ENCODE measurements around the gene KIF21A.
"Not testable (repeated sequence)": the region's sequence is repeated elsewhere in the genome, so short reads cannot be mapped to it uniquely, and the experiment has no call there.

KIF21A gene

GRCh38 chr12:39344926-39345325, 98.0 kb downstream of the KIF21A start:
- DNase-seq (ENCODE audit: low read depth): no peak

- no peak for DNase-seq (ENCODE audit: low read depth)
Observed at GRCh38 chr12:39343665-39344064, 99.3 kb downstream of the KIF21A start.

GRCh38 chr12:39341761-39342160, 101.2 kb downstream of the KIF21A start:
- DNase-seq (ENCODE audit: low read depth): no peak

- DNase-seq (ENCODE audit: low read depth): no peak
Observed at GRCh38 chr12:39341179-39341578, 101.7 kb downstream of the KIF21A start.

GRCh38 chr12:39332661-39333175, 110.2 kb downstream of the KIF21A start:
- DNase-seq (ENCODE audit: low read depth): no peak

GRCh38 chr12:39331539-39332261, 111.2 kb downstream of the KIF21A start:
- no peak for DNase-seq (ENCODE audit: low read depth)

GRCh38 chr12:39329876-39330275, 113.0 kb downstream of the KIF21A start:
- DNase-seq (ENCODE audit: low read depth): no peak

- DNase-seq (ENCODE audit: low read depth): no peak
Observed at GRCh38 chr12:39329018-39329417, 113.9 kb downstream of the KIF21A start.

GRCh38 chr12:39327965-39328364, 115.0 kb downstream of the KIF21A start:
- no peak for DNase-seq (ENCODE audit: low read depth)

GRCh38 chr12:39327510-39327909, 115.4 kb downstream of the KIF21A start:
- no peak for DNase-seq (ENCODE audit: low read depth)

GRCh38 chr12:39319180-39319579, 123.7 kb downstream of the KIF21A start:
- DNase-seq (ENCODE audit: low read depth): no peak

GRCh38 chr12:39314547-39314946, 128.4 kb downstream of the KIF21A start:
- no peak for DNase-seq (ENCODE audit: low read depth)

- no peak for DNase-seq (ENCODE audit: low read depth)
Observed at GRCh38 chr12:39309516-39309915, 133.4 kb downstream of the KIF21A start.

- DNase-seq (ENCODE audit: low read depth): no peak
Observed at GRCh38 chr12:39301422-39301821, 141.5 kb downstream of the KIF21A start.

GRCh38 chr12:39300799-39301198, 142.1 kb downstream of the KIF21A start:
- peak; percentile 29 for DNase-seq (ENCODE audit: low read depth)

- DNase-seq (ENCODE audit: low read depth): no peak
Observed at GRCh38 chr12:39297891-39298290, 145.0 kb downstream of the KIF21A start.

- DNase-seq (ENCODE audit: low read depth): no peak
Observed at GRCh38 chr12:39296496-39296895, 146.4 kb downstream of the KIF21A start.

GRCh38 chr12:39295593-39295992, 147.3 kb downstream of the KIF21A start:
- DNase-seq (ENCODE audit: low read depth): not testable (repeated sequence)

- DNase-seq (ENCODE audit: low read depth): no peak
Observed at GRCh38 chr12:39294715-39295114, 148.2 kb downstream of the KIF21A start.

GRCh38 chr12:39292125-39292630, 150.7 kb downstream of the KIF21A start:
- DNase-seq (ENCODE audit: low read depth): no peak

GRCh38 chr12:39287817-39288216, 155.1 kb downstream of the KIF21A start:
- DNase-seq (ENCODE audit: low read depth): no peak

- no peak for DNase-seq (ENCODE audit: low read depth)
Observed at GRCh38 chr12:39287409-39287808, 155.5 kb downstream of the KIF21A start.

- no peak for DNase-seq (ENCODE audit: low read depth)
Observed at GRCh38 chr12:39278426-39278825, 164.5 kb downstream of the KIF21A start.

- DNase-seq (ENCODE audit: low read depth): no peak
Observed at GRCh38 chr12:39277416-39277815, 165.5 kb downstream of the KIF21A start.

Measured in HS-5 (cell line).